ENCODE data around the gene CCDC192. TPM values are rescaled to one million over a fixed set of nuclear protein-coding genes. Genes with fewer than 3 reads are reported as not detected.

CCDC192 gene
- polyA plus RNA-seq, 1 donor from 2014 or later = not detected

- Histone ChIP-seq H3K27ac (ENCODE audit: low read length) (no peak overlapping the region), H3K27me3 (ENCODE audit: insufficient read depth, low read depth, low read length) (no peaks in the 10 kb centered on the region), H3K4me3 (ENCODE audit: low read length) (no peak overlapping the region), H3K4me2 (ENCODE audit: low read length) (no peak overlapping the region), H3K9me3 (ENCODE audit: low read length) (no peaks in the 10 kb centered on the region), H3K79me2 (replicated peaks; ENCODE audit: insufficient read depth, low read length) (no peaks in the 10 kb centered on the region), H3F3A (ENCODE audit: insufficient read depth, low read length, poor library complexity, severe bottlenecking) (no peaks in the 10 kb centered on the region), H3K36me3 (ENCODE audit: insufficient read depth, low read length) (no peaks in the 10 kb centered on the region), H4K20me1 (ENCODE audit: insufficient read depth) (no peaks in the 10 kb centered on the region), H3K9me2 (ENCODE audit: insufficient read depth, low read length) (no peaks in the 10 kb centered on the region), H2AFZ (ENCODE audit: low read depth, low read length) (no peak overlapping the region), H3K9ac (ENCODE audit: low read length) (no peak overlapping the region)
- no peak for TF ChIP-seq RAD21 (conservative IDR thresholded peaks at IDR 0.05)
- no peak for TF ChIP-seq MXI1 (conservative IDR thresholded peaks at IDR 0.05; ENCODE audit: poor library complexity, severe bottlenecking)
- no peak for TF ChIP-seq EP300 (conservative IDR thresholded peaks at IDR 0.05; ENCODE audit: poor library complexity, severe bottlenecking)
- no peak for TF ChIP-seq EZH2 (IDR thresholded peaks at IDR 0.05; ENCODE audit: borderline replicate concordance, insufficient read depth, low read length, poor library complexity, severe bottlenecking)
- TF ChIP-seq, protein P1, sequence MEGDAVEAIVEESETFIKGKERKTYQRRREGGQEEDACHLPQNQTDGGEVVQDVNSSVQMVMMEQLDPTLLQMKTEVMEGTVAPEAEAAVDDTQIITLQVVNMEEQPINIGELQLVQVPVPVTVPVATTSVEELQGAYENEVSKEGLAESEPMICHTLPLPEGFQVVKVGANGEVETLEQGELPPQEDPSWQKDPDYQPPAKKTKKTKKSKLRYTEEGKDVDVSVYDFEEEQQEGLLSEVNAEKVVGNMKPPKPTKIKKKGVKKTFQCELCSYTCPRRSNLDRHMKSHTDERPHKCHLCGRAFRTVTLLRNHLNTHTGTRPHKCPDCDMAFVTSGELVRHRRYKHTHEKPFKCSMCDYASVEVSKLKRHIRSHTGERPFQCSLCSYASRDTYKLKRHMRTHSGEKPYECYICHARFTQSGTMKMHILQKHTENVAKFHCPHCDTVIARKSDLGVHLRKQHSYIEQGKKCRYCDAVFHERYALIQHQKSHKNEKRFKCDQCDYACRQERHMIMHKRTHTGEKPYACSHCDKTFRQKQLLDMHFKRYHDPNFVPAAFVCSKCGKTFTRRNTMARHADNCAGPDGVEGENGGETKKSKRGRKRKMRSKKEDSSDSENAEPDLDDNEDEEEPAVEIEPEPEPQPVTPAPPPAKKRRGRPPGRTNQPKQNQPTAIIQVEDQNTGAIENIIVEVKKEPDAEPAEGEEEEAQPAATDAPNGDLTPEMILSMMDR (IDR thresholded peaks at IDR 0.05; ENCODE audit: poor library complexity, severe bottlenecking) = no peak
- TF ChIP-seq POLR2AphosphoS5 (IDR thresholded peaks at IDR 0.05) = no peak
- TF ChIP-seq TAF1 (IDR thresholded peaks at IDR 0.05; ENCODE audit: low read depth) = no peak
- TF ChIP-seq SMC3 (conservative IDR thresholded peaks at IDR 0.05; ENCODE audit: poor library complexity) = no peak
- TF ChIP-seq REST (IDR thresholded peaks at IDR 0.05; ENCODE audit: borderline replicate concordance) = no peak
Measured at GRCh38 chr5:127834094-127834531, 130.9 kb downstream of the CCDC192 start.

DNA sequence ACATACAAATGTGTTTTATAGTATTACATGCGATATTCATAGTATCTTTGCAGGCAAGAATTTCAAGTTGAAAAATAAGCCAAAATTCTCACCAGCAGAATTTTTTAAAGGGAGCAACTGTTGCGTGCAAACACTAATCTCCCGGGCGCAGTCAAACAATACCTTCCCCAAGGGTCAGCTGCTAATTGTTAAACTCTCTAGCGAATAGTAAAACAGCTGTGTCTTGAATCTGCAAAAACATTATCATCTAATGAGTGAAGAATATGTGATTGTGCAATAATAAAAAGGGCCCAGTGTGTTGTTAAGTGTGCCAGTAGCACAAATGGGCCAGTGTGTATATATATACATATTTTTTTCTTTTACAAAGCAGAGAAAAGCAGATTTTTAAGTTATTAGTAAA is 131.4 kb downstream of the CCDC192 start:
- no peaks in the 10 kb centered on the region for H3K9me3 ChIP-seq (ENCODE audit: low read length)
- no peak overlapping the region for H3K4me2 ChIP-seq (ENCODE audit: low read length)
- no peaks in the 10 kb centered on the region for H3K79me2 ChIP-seq (replicated peaks; ENCODE audit: insufficient read depth, low read length)
- H2AFZ ChIP-seq (ENCODE audit: low read depth, low read length) = no peak overlapping the region
- no peak overlapping the region for H3K9ac ChIP-seq (ENCODE audit: low read length)
- no peaks in the 10 kb centered on the region for H4K20me1 ChIP-seq (ENCODE audit: insufficient read depth)
- TF ChIP-seq EP300 (conservative IDR thresholded peaks at IDR 0.05; ENCODE audit: poor library complexity, severe bottlenecking) (no peak), EZH2 (IDR thresholded peaks at IDR 0.05; ENCODE audit: borderline replicate concordance, insufficient read depth, low read length, poor library complexity, severe bottlenecking) (no peak), POLR2AphosphoS5 (IDR thresholded peaks at IDR 0.05) (no peak), RAD21 (conservative IDR thresholded peaks at IDR 0.05) (no peak), TAF1 (IDR thresholded peaks at IDR 0.05; ENCODE audit: low read depth) (no peak), SMC3 (conservative IDR thresholded peaks at IDR 0.05; ENCODE audit: poor library complexity) (no peak), MXI1 (conservative IDR thresholded peaks at IDR 0.05; ENCODE audit: poor library complexity, severe bottlenecking) (no peak)
- TF ChIP-seq, protein P1 (IDR thresholded peaks at IDR 0.05; ENCODE audit: poor library complexity, severe bottlenecking) = no peak
- no peak overlapping the region for H3K27ac ChIP-seq (ENCODE audit: low read length)
- no peaks in the 10 kb centered on the region for H3K27me3 ChIP-seq (ENCODE audit: insufficient read depth, low read depth, low read length)
- no peaks in the 10 kb centered on the region for H3K36me3 ChIP-seq (ENCODE audit: insufficient read depth, low read length)
- no peaks in the 10 kb centered on the region for H3F3A ChIP-seq (ENCODE audit: insufficient read depth, low read length, poor library complexity, severe bottlenecking)
- H3K4me3 ChIP-seq (ENCODE audit: low read length) = no peak overlapping the region
- no peaks in the 10 kb centered on the region for H3K9me2 ChIP-seq (ENCODE audit: insufficient read depth, low read length)

All from neural cell (in vitro differentiated cells).